Esophagus squamous epithelium (tissue), 5 donors: ENCODE results near the gene UBXN11. TPM values are rescaled to one million over a fixed set of nuclear protein-coding genes. Genes with fewer than 3 reads are reported as not detected.

Experiments used
- DNase-seq: peaks from one replicate; lab custom pipeline; 2025; lab: John Stamatoyannopoulos, UW
- H3K27ac ChIP-seq, 4 donors: fragments of 200-600 bp; sonication (generic); one replicate each; pipeline ENCODE4 v1.5.1; 2016 to 2019; ENCODE audit warnings: mild to moderate bottlenecking in 1 of 4
- H3K27me3 ChIP-seq, 4 donors: fragments of 200-600 bp; sonication (generic); 1 replicate in 3 of 4; 2 replicates in 1 of 4; pipeline versions ENCODE4 v1.5.1 to v1.6.0; 2017 to 2021; ENCODE audit warnings: antibody characterized with exemption in 1 of 4
- H3K36me3 ChIP-seq, 3 donors: fragments of 200-600 bp; sonication (generic); one replicate each; pipeline ENCODE4 v1.5.1; 2016 to 2019
- H3K4me1 ChIP-seq, 3 donors: fragments of 200-600 bp; sonication (generic); one replicate each; pipeline ENCODE4 v1.5.1; 2017 to 2019
- H3K4me3 ChIP-seq, 4 donors: fragments of 200-600 bp; sonication (generic); 1 replicate in 3 of 4; 2 replicates in 1 of 4; pipeline ENCODE4 v1.5.1; 2016 to 2019; ENCODE audit warnings: mild to moderate bottlenecking in 2 of 4, moderate library complexity in 1 of 4
- H3K9me3 ChIP-seq, 3 donors: fragments of 200-600 bp; sonication (generic); one replicate each; pipeline ENCODE4 v1.5.1; 2016 to 2019
- POLR2A ChIP-seq, 4 donors: fragments of 450-650 bp; IDR thresholded peaks; one replicate each; pipeline ENCODE4 v1.6.1; 2017; ENCODE audit warnings: antibody characterized with exemption in 4 of 4, mild to moderate bottlenecking in 4 of 4, moderate library complexity in 3 of 4
- WGBS, 2 donors: methylation state at CpG; one replicate each; pipeline ENCODE4 v1.1.5; 2018; 5-methylcytosine and 5-hydroxymethylcytosine counted together
- intact Hi-C: fragments of 100-400 bp; cut with DNase I; formaldehyde crosslinking; loops from one replicate; pipeline ENCODE4 v1.15.0; 2022
- total RNA-seq, 4 donors: library from RNA; depleted of rRNA; stranded (reverse); fragments of >200 nt; gene quantifications; one replicate each; pipeline ENCODE4 v1.1.0, GENCODE V29; 2016
- TF ChIP-seq, protein P1 (sequence below), 6 experiments: fragments of 450-650 bp in 4 of 6; fragments of 200-600 bp in 2 of 6; sonication (generic) in 2 of 6; IDR thresholded peaks; one replicate each; pipeline ENCODE4 v1.5.1; 2016 to 2019; ENCODE audit warnings: antibody characterized with exemption in 6 of 6, mild to moderate bottlenecking in 4 of 6, moderate library complexity in 4 of 6
- donor health status: DM: yes; HTN: yes; CAD: no.

Gene UBXN11
- total RNA-seq, 4 donors from 2014 or later: 3.2 to 9.2 (median 3.7) TPM

DNA sequence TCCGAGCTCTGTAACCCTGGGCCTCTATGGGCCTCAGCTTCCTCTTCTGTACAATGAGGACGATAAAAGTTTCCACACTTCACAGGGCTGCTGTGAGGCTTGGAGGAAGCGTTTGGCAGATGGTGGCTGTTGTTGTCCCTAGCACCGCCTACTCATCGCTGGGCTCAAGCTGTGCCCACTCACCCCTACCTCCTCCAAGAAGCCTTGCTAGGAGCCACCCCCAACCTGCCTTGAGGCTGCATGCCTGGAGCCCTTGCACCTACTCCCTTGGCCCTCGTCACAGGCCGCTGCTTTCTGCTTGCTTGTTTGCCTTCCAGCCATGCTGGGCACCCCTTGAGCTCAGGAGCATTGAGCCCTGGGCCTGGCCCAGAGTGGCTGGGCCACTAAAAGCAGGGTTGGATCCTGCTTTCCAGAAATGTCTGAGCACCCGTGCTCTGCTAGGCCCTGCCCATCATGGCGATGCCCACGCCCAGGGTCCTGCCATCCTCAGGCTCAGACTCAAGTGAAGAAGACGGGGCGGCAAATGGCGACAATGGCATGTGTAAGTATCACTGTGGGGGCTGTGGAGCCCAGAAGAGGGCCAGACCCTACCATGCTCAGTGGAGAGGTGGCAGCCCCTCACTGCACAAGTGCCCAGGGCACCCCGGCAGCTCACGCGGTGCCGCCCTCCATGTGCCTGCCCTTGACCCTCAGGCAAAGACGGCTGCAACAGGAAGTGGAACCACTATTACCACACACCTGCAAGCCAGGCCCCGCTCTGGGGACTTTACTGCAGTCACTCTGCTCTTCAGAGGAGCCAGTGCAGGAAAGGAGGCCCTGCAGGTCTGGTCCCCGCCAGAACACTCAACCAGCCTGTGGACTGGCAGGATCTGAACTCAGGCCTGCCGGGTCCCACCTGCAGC, 17.0 kb downstream of the UBXN11 start:
- DNase-seq: peak; percentile 59
- no peak overlapping the region for H3K4me3 ChIP-seq
- no peaks in the 10 kb centered on the region for H3K36me3 ChIP-seq
- H3K4me1 ChIP-seq: peaks cover 27 to 76% (median 30%) of the 10 kb centered on the region in 3 donors
- H3K27me3 ChIP-seq: no peaks in the 10 kb centered on the region
- peak overlapping the region; percentile 41 to 100 (median 72) for H3K27ac ChIP-seq
- WGBS, 2 donors: 68 to 69% methylated on average over 9 to 12 of the region's 21 CpGs
- intact Hi-C loops: no loop called here
- TF ChIP-seq, protein P1, sequence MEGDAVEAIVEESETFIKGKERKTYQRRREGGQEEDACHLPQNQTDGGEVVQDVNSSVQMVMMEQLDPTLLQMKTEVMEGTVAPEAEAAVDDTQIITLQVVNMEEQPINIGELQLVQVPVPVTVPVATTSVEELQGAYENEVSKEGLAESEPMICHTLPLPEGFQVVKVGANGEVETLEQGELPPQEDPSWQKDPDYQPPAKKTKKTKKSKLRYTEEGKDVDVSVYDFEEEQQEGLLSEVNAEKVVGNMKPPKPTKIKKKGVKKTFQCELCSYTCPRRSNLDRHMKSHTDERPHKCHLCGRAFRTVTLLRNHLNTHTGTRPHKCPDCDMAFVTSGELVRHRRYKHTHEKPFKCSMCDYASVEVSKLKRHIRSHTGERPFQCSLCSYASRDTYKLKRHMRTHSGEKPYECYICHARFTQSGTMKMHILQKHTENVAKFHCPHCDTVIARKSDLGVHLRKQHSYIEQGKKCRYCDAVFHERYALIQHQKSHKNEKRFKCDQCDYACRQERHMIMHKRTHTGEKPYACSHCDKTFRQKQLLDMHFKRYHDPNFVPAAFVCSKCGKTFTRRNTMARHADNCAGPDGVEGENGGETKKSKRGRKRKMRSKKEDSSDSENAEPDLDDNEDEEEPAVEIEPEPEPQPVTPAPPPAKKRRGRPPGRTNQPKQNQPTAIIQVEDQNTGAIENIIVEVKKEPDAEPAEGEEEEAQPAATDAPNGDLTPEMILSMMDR (IDR thresholded peaks at IDR 0.05): no peak
- TF ChIP-seq POLR2A (IDR thresholded peaks at IDR 0.05): no peak
- no peaks in the 10 kb centered on the region for H3K9me3 ChIP-seq

DNA sequence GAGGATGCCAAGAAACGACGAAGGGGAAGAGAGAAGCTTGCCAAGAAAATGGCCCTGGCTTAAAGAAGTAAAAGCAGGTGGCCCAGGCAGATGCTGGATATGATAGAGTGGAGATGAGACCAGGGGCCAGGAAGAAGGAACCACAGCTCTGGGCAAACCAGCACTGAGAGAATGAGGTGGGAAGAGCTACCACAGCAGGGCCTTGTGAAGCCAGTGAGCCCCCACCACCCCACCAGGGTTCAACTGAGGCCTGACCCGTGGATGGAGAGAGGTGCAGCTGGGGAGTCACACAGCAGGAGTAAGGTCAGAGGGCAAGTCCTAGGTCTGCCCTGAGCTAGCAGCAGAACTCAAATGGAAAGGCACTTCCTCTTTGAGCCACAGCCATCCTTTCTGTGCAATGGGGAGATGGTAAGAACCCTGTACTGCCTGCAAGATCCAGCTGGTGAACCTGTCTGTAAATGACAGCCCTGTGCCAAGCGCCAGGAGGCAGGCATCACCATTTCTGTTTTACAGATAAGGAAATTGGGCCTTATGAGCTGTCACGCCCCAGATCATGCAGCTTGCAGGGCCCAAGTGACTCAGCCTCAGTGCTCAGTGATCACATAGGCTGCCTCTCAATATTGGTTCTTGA, 18.0 kb downstream of the UBXN11 start:
- H3K4me3 ChIP-seq: no peak overlapping the region
- peaks cover 0 to 8% (median 0%) of the 10 kb centered on the region in 3 donors for H3K36me3 ChIP-seq
- intact Hi-C loops: no loop called here
- 29 to 35% methylated on average over 3 to 4 of the region's 5 CpGs for WGBS, 2 donors
- peak overlapping the region; percentile 41 to 100 (median 72) for H3K27ac ChIP-seq
- no peak for DNase-seq
- no peaks in the 10 kb centered on the region for H3K27me3 ChIP-seq
- H3K9me3 ChIP-seq: no peaks in the 10 kb centered on the region
- TF ChIP-seq, protein P1 (IDR thresholded peaks at IDR 0.05): no peak
- no peak for TF ChIP-seq POLR2A (IDR thresholded peaks at IDR 0.05)
- peaks cover 34 to 86% (median 38%) of the 10 kb centered on the region in 3 donors for H3K4me1 ChIP-seq

DNA sequence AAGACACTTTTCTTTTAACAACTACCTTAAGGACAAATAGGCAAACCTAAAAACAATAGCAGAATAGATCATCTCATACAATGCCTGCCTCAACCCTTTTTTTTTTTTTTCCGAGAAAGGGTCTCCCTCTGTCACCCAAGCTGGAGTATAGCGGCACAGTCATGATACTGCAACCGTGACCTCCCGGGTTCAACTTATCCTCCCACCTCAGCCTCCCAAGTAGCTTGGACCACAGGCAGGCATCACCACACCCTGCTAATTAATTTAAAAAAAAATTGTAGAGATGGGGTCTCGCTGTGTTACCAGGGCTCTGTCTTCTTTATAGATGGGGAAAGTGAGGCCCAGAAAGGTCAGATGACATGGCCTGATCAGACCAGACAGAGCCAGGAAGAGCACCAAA, 18.6 kb downstream of the UBXN11 start:
- DNase-seq: no peak
- H3K27ac ChIP-seq: peak overlapping the region; percentile 41 to 100 (median 72)
- intact Hi-C loops: no loop called here
- peaks cover 0 to 14% (median 0%) of the 10 kb centered on the region in 3 donors for H3K36me3 ChIP-seq
- 46 to 67% methylated on average over 3 to 4 of the region's 5 CpGs for WGBS, 2 donors
- no peaks in the 10 kb centered on the region for H3K9me3 ChIP-seq
- peaks cover 34 to 92% (median 38%) of the 10 kb centered on the region in 3 donors for H3K4me1 ChIP-seq
- no peak overlapping the region for H3K4me3 ChIP-seq
- H3K27me3 ChIP-seq: no peaks in the 10 kb centered on the region
- no peak for TF ChIP-seq POLR2A (IDR thresholded peaks at IDR 0.05)
- TF ChIP-seq, protein P1 (IDR thresholded peaks at IDR 0.05): no peak

DNA sequence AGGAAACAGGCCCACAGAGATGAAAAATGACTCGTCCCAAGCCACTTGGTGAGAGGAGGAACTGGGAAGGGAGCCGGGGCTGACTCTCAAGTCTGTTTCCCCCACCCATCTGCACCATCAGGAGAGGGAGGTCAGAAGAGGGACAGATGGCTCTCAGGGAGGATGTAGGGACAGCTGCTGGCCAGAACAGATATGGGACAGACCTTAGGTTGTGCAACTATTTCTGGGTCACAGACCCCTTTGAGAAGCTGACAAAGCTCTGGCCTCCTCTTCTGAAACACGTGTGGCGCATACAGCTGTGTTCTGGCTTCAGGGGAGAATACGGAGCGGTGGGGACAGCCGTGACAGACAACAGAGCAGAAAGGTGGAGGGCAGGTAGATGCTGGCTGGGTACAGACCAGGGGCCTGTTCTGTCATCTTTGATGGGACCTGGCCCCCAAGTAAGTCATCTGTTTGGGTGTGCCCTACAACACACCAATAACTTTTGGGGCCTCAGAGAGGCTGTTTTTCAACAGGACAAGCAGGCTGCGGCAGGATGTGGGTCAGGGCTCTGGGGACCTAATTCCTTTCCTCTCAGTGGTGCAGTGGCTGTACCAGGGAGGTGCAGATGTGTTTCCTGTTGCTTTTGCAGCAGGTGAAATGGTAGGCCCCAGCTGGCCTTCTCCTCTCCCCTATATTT, 19.3 kb downstream of the UBXN11 start:
- 52 to 54% methylated on average over 7 of the region's 8 CpGs for WGBS, 2 donors
- Histone ChIP-seq H3K27ac (peak overlapping the region; percentile 41 to 100 (median 68)), H3K4me1 (peaks cover 34 to 99% (median 38%) of the 10 kb centered on the region in 3 donors), H3K9me3 (no peaks in the 10 kb centered on the region), H3K4me3 (no peak overlapping the region), H3K27me3 (no peaks in the 10 kb centered on the region), H3K36me3 (peaks cover 0 to 20% (median 0%) of the 10 kb centered on the region in 3 donors)
- intact Hi-C loops: no loop called here
- peak in 1 of 4 donors; percentile 20 for TF ChIP-seq POLR2A (IDR thresholded peaks at IDR 0.05)
- TF ChIP-seq, protein P1 (IDR thresholded peaks at IDR 0.05): no peak
- DNase-seq: no peak
